Measurements from ENCODE around the gene HDHD2.

Gene HDHD2

DNA sequence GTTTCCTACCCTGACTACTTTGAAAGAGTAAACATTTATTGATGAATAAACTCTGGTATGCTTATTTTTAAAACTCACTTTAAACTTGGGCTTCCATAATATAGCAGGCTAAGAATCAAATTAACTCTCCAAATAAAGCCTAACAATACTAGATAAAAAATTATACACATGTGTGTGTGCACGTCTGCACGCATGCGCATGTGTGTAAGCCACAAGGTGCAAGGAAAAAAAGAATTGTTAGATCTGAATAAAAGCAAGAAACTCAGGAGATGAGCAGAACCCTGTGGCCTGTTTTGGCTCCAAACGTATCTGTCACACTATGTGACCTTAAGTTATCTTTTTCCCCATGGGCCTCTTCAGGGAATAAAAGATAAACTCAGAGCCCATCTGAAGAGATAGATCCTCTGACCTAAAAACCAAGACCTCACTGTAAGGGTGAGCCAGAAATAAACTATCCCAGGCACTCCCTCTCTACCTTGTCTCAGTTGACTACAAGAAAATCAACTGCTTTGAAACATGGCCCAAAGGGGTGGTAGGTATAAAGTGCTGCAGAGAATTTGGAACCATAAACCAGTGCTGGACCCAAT lies 6.3 kb downstream of the HDHD2 start:
- DNase-seq: no peak

DNA sequence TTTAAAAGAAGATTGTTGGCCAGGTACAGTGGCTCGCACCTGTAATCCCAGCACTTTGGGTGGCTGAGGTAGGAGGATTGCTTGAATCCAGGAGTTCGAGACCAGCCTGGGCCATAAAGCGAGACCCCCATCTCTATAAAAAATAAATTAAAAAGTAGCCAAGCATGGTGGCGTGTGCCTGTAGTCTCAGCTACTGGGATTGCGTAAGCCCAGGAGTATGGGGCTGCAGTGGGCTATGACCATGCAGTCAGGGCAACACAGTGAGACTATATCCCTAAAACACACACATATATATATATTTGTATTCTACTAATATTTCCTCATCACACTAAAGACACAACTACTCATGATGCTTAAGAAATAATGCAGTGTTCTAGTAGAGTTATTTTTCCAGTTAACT lies 7.1 kb downstream of the HDHD2 start:
- no peak for DNase-seq

DNA sequence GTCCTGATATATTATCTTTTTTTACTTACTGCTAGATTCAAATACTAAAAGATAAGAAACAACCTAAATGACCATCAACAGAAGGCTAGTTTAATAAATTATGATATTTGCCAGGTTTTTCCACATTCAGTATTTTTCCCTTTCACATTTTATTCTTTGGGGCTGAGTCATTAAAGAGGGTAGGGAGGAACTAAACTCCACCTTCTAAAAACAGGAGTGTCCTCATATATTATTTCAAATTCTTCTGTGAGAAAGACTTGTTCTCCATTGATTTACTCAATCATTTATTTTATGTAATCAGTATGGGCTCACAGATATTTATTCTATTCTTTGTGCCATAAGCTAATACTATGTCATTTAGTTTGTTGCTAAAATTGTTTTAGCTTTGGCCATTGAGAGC lies 9.0 kb downstream of the HDHD2 start:
- DNase-seq: no peak

DNA sequence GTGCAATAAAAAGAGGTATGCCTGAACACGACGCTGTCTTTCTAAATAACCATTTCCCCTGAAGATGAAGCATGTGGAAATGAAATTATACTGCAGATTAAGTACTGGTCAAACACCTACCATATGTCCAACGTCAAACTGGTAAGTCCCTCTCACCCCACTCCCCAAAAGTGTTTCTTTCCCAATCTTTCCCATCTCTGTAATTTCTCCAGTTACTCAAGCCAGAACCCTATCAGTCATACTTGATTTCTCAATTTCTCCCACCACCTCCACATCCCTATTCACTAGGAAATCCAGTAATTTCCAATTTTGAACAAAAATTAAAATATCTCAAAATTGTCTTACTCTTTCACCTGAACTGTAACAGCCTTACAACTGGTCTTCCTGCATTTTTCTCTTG lies 29.2 kb downstream of the HDHD2 start:
- no peak for DNase-seq

- no peak for DNase-seq
These were observed 29.9 kb downstream of the HDHD2 start for GRCh38 chr18:47120428-47120827.

DNA sequence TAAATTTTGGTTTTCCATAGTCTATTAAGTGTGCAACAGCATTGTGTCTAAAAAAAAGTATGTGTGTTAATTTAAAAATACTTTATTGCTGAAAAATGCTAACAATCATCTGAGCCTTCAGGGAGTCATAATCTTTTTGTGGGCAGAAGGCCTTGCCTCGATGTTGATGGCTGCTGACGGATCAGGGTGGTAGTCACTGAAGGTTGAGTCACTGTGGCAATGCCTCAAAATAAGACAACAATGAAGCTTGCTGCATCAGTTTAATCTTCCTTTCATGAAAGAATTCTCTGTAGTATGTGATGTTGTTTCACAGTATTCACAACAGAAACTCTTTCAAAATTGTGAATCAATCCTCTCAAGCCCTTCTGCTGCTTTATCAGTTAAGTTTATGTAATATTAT lies 31.3 kb downstream of the HDHD2 start:
- DNase-seq: peak; percentile 41

DNA sequence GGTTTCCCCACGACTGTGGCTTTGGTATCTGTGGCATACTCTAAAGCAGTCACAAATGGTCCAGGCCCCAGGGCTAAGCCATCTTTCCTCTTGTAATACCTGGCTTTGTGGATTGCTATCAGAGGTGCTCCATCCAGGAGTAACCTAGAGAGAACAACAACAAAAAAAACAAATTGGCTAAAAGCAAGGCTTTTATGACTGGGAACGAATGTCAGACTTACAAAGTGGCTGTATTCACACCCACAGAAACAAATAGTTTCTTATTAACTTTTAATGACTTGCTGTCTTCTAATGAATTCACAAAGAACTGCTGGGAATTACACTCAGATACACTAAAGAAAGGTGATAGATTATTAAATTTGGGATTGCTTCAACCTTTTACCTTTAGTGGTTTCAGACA lies 35.1 kb downstream of the HDHD2 start:
- no peak for DNase-seq

DNA sequence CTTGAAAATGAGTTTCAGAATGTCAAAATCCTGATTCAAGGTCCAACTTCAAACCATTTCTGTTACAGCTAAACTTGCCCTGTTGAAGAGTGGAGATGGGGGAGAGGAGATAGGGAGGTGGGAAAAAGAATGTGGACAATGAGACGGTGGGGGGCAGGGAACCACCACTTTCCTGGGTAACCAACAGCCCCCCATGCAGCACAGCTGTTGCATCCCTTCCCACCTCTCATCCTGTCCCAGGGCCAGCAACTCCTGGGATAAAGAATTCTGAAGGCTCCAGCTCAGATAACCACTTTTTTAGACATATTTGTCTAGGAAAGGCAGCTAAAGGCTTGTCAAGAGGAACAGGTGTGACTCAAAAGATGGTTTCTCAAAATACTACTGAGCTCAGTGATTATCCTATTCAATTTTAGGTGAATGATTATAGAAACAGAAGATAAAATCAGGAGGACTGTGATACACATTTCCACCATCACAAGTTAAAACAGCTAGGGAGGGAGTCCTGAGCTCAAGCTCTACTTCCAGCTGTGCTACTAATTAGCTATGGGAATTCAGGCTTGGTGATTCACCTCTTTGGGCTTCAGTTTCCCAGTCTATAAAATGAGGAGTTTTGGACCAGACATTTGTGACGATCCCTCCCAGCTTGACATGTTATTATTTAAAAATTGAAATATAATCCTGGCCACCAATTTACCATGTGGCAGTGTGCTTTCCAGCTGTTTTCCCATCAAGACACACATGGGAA lies 36.3 kb downstream of the HDHD2 start:
- DNase-seq: peak; percentile 59

- peak; percentile 21 for DNase-seq
These were observed 39.6 kb downstream of the HDHD2 start for GRCh38 chr18:47110492-47111274.

DNA sequence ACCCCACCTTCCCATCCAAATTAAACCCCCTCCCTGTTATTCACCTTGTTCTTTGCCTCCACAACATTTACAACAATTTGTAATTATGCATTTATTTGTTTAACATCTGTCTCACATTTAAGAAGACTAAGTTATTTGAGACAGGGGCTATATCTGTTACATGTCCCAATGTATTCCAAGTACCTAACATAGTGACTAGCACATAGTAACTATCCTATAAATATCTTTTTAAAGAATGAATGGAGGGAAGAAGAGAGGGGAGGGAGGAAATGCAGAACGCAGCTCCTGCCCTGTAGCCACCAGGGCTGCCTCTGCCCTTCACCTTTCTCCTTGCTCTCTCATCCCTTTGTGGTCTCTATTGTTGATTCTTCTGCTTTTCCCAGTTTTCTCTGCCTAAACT lies 40.6 kb downstream of the HDHD2 start:
- no peak for DNase-seq

DNA sequence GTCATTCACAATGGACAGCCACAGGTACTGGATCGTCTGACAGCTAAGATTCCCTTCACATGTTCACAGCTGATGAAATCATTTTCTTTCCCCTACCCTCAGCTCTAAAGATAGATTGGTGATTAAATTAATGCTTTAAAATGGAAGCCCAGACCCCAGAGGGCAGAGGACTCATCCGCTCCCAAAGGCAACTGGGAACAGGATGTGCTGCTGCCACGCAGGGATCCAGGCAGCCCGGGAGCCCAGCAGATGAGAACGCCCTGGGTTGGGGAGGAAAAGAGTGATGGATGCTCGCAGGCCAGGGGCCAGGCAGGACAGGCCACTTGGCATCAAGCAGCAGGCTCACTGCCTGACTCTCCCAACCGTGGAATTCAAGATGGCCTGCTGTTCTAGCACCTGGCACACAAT lies 41.3 kb downstream of the HDHD2 start:
- DNase-seq: no peak

GRCh38 chr18:47108373-47108772 lies 41.9 kb downstream of the HDHD2 start:
- DNase-seq: no peak

- peak; percentile 63 for DNase-seq
These were observed 50.0 kb downstream of the HDHD2 start for GRCh38 chr18:47100212-47100831.

GRCh38 chr18:47095810-47096209 lies 54.5 kb downstream of the HDHD2 start:
- no peak for DNase-seq

DNA sequence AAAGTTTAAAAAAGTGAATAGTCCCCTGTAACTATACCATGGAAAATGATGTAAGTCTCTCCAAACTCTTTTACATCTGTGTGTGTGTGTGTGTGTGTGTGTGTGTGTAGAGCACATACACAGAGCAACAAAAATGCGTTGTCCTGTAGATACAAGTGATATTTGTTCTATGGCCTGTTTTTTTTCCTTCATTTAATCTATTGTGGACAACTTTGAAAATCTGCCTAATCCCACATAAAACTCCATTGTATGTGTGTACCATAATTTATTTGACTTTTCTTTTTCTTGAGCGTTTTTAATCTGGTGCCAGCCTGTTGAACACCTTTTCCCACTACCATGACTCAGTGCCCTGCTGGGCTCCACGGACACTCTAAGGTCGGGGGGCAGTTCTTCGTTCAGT lies 62.6 kb downstream of the HDHD2 start:
- no peak for DNase-seq

DNA sequence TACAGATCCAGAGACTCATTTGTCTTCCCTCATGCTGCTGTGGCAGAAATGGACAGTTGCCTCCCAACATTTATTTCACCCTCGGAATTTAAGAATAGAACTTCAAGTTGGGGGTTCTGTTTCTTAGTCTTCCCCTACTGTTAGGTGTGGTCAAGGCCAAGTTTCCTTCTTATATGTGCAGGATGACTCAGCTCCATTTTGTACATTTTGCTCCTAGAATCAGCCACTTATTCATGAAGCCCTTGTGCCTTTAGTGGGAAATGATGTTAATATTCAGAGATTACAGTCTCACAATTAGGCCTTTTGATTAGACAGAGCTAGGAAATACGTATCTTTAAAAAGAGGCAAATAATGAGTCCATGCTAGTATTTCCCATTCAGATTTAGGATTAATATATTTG lies 68.7 kb downstream of the HDHD2 start:
- DNase-seq: no peak

- DNase-seq: no peak
These were observed 69.4 kb downstream of the HDHD2 start for GRCh38 chr18:47080872-47081271.

- DNase-seq: no peak
These were observed 73.2 kb downstream of the HDHD2 start for GRCh38 chr18:47077111-47077510.

GRCh38 chr18:47075098-47075883 lies 75.0 kb downstream of the HDHD2 start:
- peak; percentile 24 for DNase-seq

- DNase-seq: no peak
These were observed 82.7 kb downstream of the HDHD2 start for GRCh38 chr18:47067648-47068047.

DNA sequence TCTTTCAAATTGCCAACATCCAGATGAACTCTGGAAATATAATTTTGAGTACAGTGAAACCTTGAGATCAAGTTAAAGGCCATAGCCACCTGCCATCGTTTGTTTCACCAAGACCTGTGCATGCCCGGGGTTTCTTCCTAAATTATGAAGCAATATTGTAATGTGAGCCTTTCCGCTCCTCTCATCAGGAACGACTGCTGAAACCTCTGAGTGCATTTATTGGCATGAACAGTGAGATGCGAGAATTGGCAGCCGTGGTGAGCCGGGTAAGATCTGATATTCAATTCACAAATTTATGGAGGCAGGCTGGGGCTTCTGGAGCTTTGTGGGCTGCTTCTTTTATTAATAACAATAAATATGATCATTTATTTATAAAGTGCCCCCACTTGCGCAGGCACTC lies 87.2 kb downstream of the HDHD2 start:
- DNase-seq: no peak

DNA sequence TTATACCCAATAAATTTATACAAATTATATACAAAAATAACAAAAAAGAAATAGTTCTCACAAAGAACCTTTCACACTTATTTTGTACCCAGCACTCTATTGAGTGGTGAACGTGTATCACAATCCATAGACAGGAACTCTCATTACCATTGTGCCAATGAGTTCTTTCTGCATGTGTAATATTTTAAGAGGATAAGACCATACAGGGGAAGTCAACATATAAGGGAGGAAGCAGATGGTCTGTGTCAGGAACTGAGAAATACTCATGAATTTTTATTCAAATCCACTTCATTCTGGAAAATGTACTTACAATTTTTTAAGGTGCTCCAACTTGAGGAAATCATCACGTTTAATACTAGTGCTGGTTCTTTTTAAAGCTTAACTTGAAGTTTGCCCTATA lies 87.8 kb downstream of the HDHD2 start:
- DNase-seq: no peak
